Right cardiac atrium (tissue), 5 donors: Measurements from ENCODE around the gene UGT3A2. TPM values are rescaled to one million over a fixed set of nuclear protein-coding genes. Genes with fewer than 3 reads are reported as not detected.
A peak's percentile ranks its signal among the peaks of the same experiment; 100 is the strongest.

Experiments used
- ATAC-seq, 2 donors: fragments of 200-7000 bp; cut with Tn5 transposase; one replicate each; pipeline versions ENCODE4 v1.8.0 to v1.9.1; 2020; ENCODE audit warnings: moderate library complexity in 2 of 2, mild to moderate bottlenecking in 1 of 2
- DNase-seq, 3 donors: peaks; one replicate each; pipeline ENCODE4 v3.0.0-alpha.2; 2020
- H3K27ac ChIP-seq: one replicate; pipeline ENCODE4 v1.5.1; 2013; ENCODE audit warnings: mild to moderate bottlenecking, low read length, control low read depth, moderate library complexity
- H3K27me3 ChIP-seq: one replicate; pipeline ENCODE4 v1.6.1; 2013; ENCODE audit not compliant: control insufficient read depth, insufficient read depth
- H3K4me1 ChIP-seq: one replicate; pipeline ENCODE4 v1.6.1; 2013; ENCODE audit warnings: low read length; ENCODE audit not compliant: control insufficient read depth, insufficient read depth
- H3K4me3 ChIP-seq: one replicate; pipeline ENCODE4 v1.5.1; 2013; ENCODE audit warnings: low read length, control low read depth
- H3K9me3 ChIP-seq: one replicate; pipeline ENCODE4 v1.6.1; 2013; ENCODE audit warnings: low read length; ENCODE audit not compliant: control insufficient read depth
- WGBS: extraction: QIAGEN DNeasy Blood & Tissue Kit; methylation state at CpG from one replicate; pipeline ENCODE4 v1.1.7; 2013; 5-methylcytosine and 5-hydroxymethylcytosine counted together
- intact Hi-C, 4 donors: fragments of 100-400 bp; cut with DNase I; formaldehyde crosslinking; loops; one replicate each; pipeline versions ENCODE4 v1.11.0 to v1.14.0; 2022 to 2023
- polyA plus RNA-seq: library from polyadenylated mRNA; stranded (reverse); fragments of 200-250 nt; gene quantifications from one replicate; pipeline ENCODE4 v1.2.3, GENCODE V29; 2013
- total RNA-seq, 4 donors: library from RNA; stranded (reverse); fragmentation: NEBNext Ultra II Directional; extraction: Animal tissue kit (Norgen Biotek cat#: 25700); gene quantifications; one replicate each; pipeline ENCODE4 v1.2.1, GENCODE V29; 2021
- donor health status: healthy with polysubstance abuse.
- donor health status: DM: no; HTN: yes; CAD: no.
- donor health status: DM: no; HTN: no; CAD: no.
- donor health status: DM: no; HTN: yes; CAD: no; lungs with severe emphysema.
- donor health status: DM: yes; HTN: yes; CAD: no.

The UGT3A2 gene
- total and polyA plus RNA-seq, 5 donors, result 0.05 TPM; not detected in 4

DNA sequence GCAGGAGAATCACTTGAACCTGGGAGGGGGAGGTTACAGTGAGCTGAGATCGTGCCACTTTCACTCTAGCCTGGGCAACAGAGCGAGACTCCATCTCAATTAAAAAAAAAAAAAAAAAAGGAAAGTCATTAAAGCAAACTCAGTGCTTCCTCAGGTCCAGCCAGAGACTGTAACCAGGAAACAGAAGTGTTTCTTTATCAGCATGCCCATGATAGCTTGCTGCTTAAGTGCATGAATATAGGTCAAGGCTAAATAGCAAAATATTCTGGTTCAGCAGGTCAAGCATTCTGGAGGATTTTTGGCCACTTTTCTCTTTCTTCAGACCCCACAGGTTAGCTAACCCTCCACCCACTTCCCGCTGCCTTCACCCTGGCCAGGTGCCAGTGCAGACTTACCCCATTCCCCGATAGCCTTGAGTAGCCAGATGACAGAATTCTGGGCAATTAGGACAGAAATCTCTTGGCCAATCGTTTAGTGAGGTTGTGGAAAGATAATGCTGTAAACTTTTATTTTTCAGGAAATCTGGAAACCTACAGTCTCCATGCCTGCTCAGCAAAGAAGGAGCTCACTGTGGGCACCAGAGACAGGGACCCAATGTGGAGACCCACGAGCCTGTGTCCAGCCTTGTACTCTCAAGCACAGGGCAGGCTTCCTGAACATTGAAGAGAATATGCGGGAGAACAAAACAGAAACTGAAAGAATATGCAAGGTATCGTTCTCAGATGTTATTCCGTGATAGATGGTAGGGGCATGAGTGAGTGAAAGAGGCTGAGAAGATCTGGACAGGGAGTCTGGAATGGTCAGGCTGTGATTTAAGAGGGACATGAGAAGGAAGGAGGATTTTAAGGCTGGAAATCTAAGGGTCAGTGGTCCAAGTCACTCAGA, 4.2 kb upstream of the UGT3A2 start:
- H3K4me1 ChIP-seq, result no peaks in the 10 kb centered on the region
- H3K4me3 ChIP-seq, result no peak overlapping the region
- no peak overlapping the region for H3K27ac ChIP-seq
- intact Hi-C loops, result no loop called here
- H3K27me3 ChIP-seq, result no peaks in the 10 kb centered on the region
- DNase-seq, result no peak
- ATAC-seq, result peak; percentile 29 to 32
- whole genome bisulfite sequencing, result 50% methylated on average over 9 of the region's 9 CpGs
- H3K9me3 ChIP-seq, result no peaks in the 10 kb centered on the region

DNA sequence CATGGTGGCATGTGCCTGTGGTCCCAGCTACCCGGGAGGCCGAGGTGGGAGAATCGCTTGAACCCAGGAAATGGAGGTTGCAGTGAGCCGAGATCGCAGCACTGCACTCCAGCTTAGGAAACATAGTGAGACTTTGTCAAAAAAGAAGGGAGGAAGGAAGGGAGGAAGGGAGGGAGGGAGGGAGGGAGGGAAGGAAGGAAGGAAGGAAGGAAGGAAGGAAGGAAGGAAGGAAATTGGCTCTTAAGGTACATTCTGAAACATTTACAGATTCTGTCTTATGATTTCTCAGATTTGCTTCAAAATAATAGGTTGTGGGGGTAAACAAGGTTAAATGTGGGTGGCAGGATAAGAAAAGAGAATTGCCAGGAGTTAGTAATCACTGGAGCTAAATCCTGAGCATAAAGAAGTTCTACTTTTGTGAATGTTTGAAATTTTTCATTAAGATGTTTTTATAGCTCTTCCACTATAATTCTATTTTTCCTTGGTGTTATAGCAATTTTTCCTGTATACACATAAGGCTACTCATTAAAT, 2.1 kb upstream of the UGT3A2 start:
- Histone ChIP-seq H3K27ac (no peak overlapping the region), H3K9me3 (no peaks in the 10 kb centered on the region), H3K27me3 (no peaks in the 10 kb centered on the region), H3K4me3 (no peak overlapping the region), H3K4me1 (no peaks in the 10 kb centered on the region)
- intact Hi-C loops, result no loop called here
- no peak for DNase-seq
- no peak for ATAC-seq
- WGBS, result 93% methylated on average over 5 of the region's 5 CpGs

GRCh38 chr5:36066001-36066539, 612 bp downstream of the UGT3A2 start:
- Histone ChIP-seq H3K27me3 (no peaks in the 10 kb centered on the region), H3K9me3 (no peaks in the 10 kb centered on the region), H3K4me1 (no peaks in the 10 kb centered on the region), H3K4me3 (no peak overlapping the region), H3K27ac (no peak overlapping the region)
- 29% methylated on average over 13 of the region's 13 CpGs for WGBS
- intact Hi-C loops, result no loop called here
- DNase-seq (no peak), ATAC-seq (no peak)

DNA sequence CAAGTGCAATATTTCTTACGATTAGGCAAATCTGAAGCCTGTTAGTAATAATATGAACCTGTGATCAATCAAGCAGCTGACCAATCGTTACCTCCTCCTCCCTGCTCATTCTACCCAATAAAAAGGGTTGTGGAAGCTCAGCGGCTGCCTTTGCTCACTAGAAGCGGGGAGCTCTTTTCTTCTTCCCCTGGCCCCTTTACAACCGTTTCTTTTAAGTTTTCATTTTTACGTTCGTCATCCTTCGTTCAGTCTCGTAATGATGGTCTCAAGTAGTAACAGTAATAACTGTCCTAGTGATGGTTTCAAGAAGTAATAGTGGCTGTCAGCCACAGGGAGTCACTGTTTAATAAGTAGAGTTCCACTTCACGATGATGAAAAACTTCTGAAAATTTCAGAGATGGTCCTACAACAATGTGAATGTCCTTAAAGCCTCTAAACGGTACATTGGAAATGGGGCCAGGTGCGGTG, 6.2 kb downstream of the UGT3A2 start:
- DNase-seq, result no peak
- intact Hi-C loops, result no loop called here

DNA sequence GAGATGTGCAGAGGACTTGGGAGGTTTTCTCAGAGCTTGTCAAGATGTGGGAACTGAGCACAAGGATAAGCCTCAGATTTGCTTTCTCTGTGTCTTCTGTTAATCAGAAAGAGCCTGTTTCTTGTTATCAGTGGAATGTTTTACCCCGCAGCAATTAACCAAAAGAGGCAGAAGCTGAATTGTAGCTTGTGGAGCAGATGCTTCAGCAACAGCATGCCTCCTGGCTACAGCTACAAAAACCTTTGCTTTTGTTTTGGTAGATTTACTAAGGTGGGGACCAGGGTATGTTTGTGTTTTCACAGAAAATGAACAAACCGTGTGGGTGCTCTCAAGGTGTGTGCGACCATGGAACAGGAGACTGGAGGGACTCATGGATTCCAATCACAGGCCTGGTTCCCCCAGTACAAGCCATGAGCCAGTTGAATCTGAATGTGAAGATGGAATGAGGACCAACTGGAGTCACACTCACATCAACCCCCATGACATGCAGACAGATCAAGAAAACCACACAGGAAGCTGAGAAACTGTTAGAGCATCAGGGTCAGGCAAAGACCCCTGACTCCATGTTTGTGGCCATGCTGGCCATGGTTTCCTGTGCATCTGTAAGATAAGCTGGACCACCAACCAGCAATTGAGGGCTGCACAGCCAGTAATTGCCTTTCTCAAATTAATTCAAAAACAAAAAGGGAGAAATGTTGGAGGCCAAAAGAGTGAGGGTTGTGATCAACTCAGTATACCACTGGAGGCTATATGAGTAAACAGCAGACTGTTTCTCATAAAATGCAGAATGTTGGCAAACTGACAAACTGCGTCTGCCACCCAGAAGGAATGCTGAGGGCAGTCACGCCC, 6.9 kb downstream of the UGT3A2 start:
- ATAC-seq, result no peak
- WGBS, result 67% methylated on average over 5 of the region's 5 CpGs
- intact Hi-C loops, result no loop called here

More for the DNA sequence above, 6.2 kb downstream of the UGT3A2 start:
- no peak overlapping the region for H3K27ac ChIP-seq
- no peaks in the 10 kb centered on the region for H3K4me1 ChIP-seq
- H3K4me3 ChIP-seq, result no peak overlapping the region
- no peaks in the 10 kb centered on the region for H3K9me3 ChIP-seq
- 79% methylated on average over 12 of the region's 12 CpGs for whole genome bisulfite sequencing
- H3K27me3 ChIP-seq, result no peaks in the 10 kb centered on the region
- no peak for ATAC-seq

DNA sequence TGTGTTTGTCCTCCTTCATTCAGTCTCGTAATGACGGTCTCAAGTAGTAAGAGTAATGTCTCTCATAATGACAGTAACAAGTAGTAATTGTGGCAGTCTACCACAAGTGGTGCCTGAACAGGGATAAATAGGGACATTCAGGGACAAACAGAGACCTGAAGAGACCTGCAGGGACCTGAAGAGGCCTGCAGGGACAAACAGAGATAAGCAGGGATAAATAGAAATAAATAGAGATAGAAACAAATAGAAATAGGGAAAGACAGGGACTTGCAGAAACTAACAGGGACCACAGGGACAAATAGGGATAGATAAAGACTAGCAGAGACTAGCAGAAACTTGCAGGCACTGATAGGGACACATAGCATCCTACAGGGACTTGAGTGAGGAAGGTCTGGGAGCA, 7.9 kb downstream of the UGT3A2 start:
- intact Hi-C loops, result no loop called here
- 76% methylated on average over 2 of the region's 2 CpGs for WGBS
- DNase-seq, result no peak

More for the DNA sequence above, 6.9 kb downstream of the UGT3A2 start:
- Histone ChIP-seq H3K27me3 (no peaks in the 10 kb centered on the region), H3K4me3 (no peak overlapping the region), H3K4me1 (no peaks in the 10 kb centered on the region), H3K27ac (no peak overlapping the region), H3K9me3 (no peaks in the 10 kb centered on the region)
- no peak for DNase-seq

DNA sequence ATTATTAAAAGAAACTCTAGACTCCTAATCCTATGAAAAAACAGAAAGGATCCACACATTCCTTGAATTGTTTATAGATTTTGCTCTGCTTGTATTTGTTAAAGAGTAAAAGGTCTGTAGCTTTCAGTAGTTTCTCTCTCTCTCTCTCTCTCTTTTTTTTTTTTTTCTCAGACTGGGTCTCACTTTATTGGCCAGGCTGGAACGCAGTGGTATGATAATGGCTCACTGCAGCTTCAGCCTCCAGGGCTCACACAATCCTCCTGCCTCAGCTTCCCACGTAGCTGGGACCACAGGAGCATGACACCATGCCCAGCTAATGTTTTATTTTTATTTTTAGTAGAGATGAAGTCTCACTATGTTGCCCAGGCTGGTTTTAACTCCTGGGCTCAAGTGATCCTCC, 9.3 kb downstream of the UGT3A2 start:
- WGBS, result 74% methylated on average over 2 of the region's 2 CpGs

More for the DNA sequence above, 7.9 kb downstream of the UGT3A2 start:
- H3K4me3 ChIP-seq, result no peak overlapping the region
- H3K27me3 ChIP-seq, result no peaks in the 10 kb centered on the region
- H3K9me3 ChIP-seq, result no peaks in the 10 kb centered on the region
- ATAC-seq, result no peak
- H3K27ac ChIP-seq, result no peak overlapping the region
- H3K4me1 ChIP-seq, result no peaks in the 10 kb centered on the region

DNA sequence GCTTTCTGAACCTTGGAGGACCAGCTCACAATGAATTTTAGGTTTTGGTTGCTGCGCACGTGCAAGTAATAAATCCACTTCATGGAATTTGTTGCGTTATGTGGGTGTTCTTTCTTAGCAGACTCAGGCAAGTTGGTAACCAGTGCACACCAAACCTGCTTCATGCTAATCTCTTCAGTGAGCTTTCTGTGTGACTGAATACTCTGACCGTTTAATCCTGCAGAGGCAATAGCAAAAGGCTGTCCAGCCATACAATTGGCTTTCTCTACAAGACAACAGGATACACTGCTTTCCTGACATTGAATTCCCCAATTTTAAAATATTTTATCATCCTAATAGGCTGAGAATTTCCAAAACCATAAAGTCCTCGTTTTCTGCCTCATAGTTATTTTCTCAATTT, 10.3 kb downstream of the UGT3A2 start:
- H3K27ac ChIP-seq, result no peak overlapping the region
- H3K27me3 ChIP-seq, result no peaks in the 10 kb centered on the region
- intact Hi-C loops, result no loop called here
- 62% methylated on average over 5 of the region's 5 CpGs for WGBS
- H3K9me3 ChIP-seq, result no peaks in the 10 kb centered on the region
- DNase-seq (no peak), ATAC-seq (no peak)
- H3K4me3 ChIP-seq, result no peak overlapping the region
- H3K4me1 ChIP-seq, result no peaks in the 10 kb centered on the region

More for the DNA sequence above, 9.3 kb downstream of the UGT3A2 start:
- no peak overlapping the region for H3K4me3 ChIP-seq
- H3K27ac ChIP-seq, result no peak overlapping the region
- DNase-seq, result no peak
- intact Hi-C loops, result no loop called here
- no peak for ATAC-seq
- no peaks in the 10 kb centered on the region for H3K9me3 ChIP-seq
- no peaks in the 10 kb centered on the region for H3K27me3 ChIP-seq
- H3K4me1 ChIP-seq, result no peaks in the 10 kb centered on the region

GRCh38 chr5:36055984-36056383, 10.7 kb downstream of the UGT3A2 start:
- H3K27me3 ChIP-seq, result no peaks in the 10 kb centered on the region
- no peak overlapping the region for H3K4me3 ChIP-seq
- 51% methylated on average over 5 of the region's 5 CpGs for WGBS
- no peaks in the 10 kb centered on the region for H3K4me1 ChIP-seq
- H3K27ac ChIP-seq, result no peak overlapping the region
- DNase-seq (no peak), ATAC-seq (no peak)
- H3K9me3 ChIP-seq, result no peaks in the 10 kb centered on the region
- intact Hi-C loops, result no loop called here

DNA sequence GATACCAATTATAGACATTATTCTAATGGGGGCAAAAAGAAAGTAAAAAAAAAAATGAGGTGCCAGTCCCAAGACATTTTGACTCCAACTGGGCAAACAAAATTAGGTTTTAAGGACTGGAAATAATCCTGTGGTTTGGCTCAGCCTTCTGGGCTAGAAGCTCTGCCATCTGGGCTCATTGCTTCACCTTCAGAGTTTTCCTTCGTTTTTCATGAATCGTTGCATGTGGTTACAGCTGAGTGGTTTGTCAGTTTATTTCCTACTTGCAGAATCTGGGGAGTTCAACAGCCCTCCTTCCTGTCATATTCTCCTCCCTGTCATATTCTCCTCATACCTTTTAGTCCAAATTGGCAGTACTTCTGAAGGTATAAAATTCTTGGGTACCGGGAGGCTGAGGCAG, 12.0 kb downstream of the UGT3A2 start:
- no peak overlapping the region for H3K4me3 ChIP-seq
- H3K27me3 ChIP-seq, result no peaks in the 10 kb centered on the region
- no peaks in the 10 kb centered on the region for H3K4me1 ChIP-seq
- H3K9me3 ChIP-seq, result no peaks in the 10 kb centered on the region
- DNase-seq, result no peak
- H3K27ac ChIP-seq, result no peak overlapping the region
- ATAC-seq, result no peak
- intact Hi-C loops, result no loop called here
- WGBS, result 78% methylated on average over 3 of the region's 3 CpGs

DNA sequence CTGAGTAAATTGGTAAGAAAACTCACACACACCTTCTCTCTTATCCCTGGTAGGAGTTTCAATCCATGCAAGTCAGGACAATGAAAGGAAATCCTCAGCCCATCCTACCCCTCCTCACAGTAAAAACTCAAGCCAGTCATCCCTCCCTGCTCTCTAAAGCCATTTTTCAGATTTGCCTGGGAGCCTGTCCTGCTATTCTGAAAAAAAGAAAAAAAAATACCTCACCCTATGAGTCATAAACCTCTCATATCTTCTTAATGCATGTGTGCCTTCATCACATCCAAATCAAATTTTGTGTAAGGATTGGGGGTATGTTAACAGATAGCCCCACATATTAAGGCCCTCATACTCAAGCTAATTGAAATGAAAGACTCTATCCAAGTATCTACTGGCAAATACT, 14.1 kb downstream of the UGT3A2 start:
- no peaks in the 10 kb centered on the region for H3K9me3 ChIP-seq
- no peaks in the 10 kb centered on the region for H3K27me3 ChIP-seq
- DNase-seq (no peak), ATAC-seq (no peak)
- H3K4me3 ChIP-seq, result no peak overlapping the region
- intact Hi-C loops, result no loop called here
- H3K27ac ChIP-seq, result no peak overlapping the region
- no peaks in the 10 kb centered on the region for H3K4me1 ChIP-seq
